Liver (tissue), 2 donors: ENCODE measurements around the gene CCDC78.

Experiments
- CTCF ChIP-seq: fragments of 150-350 bp; IDR thresholded peaks from 2 replicates; pipeline ENCODE4 v1.5.1; 2017; ENCODE audit warnings: improper control_type of control experiment, low read depth, low read length; ENCODE audit not compliant: missing input control
- TF ChIP-seq, protein P1 (sequence below): IDR thresholded peaks from 2 replicates; pipeline ENCODE4 v1.6.1; 2016; ENCODE audit warnings: antibody characterized with exemption, mild to moderate bottlenecking
- donor health status: healthy.

- TF ChIP-seq, protein P1, sequence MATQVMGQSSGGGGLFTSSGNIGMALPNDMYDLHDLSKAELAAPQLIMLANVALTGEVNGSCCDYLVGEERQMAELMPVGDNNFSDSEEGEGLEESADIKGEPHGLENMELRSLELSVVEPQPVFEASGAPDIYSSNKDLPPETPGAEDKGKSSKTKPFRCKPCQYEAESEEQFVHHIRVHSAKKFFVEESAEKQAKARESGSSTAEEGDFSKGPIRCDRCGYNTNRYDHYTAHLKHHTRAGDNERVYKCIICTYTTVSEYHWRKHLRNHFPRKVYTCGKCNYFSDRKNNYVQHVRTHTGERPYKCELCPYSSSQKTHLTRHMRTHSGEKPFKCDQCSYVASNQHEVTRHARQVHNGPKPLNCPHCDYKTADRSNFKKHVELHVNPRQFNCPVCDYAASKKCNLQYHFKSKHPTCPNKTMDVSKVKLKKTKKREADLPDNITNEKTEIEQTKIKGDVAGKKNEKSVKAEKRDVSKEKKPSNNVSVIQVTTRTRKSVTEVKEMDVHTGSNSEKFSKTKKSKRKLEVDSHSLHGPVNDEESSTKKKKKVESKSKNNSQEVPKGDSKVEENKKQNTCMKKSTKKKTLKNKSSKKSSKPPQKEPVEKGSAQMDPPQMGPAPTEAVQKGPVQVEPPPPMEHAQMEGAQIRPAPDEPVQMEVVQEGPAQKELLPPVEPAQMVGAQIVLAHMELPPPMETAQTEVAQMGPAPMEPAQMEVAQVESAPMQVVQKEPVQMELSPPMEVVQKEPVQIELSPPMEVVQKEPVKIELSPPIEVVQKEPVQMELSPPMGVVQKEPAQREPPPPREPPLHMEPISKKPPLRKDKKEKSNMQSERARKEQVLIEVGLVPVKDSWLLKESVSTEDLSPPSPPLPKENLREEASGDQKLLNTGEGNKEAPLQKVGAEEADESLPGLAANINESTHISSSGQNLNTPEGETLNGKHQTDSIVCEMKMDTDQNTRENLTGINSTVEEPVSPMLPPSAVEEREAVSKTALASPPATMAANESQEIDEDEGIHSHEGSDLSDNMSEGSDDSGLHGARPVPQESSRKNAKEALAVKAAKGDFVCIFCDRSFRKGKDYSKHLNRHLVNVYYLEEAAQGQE = no peak
- no peak for TF ChIP-seq CTCF
These were observed 38.0 kb upstream of the CCDC78 start for GRCh38 chr16:764184-764750.
